ENCODE measurements around the gene TLR2.

DNA sequence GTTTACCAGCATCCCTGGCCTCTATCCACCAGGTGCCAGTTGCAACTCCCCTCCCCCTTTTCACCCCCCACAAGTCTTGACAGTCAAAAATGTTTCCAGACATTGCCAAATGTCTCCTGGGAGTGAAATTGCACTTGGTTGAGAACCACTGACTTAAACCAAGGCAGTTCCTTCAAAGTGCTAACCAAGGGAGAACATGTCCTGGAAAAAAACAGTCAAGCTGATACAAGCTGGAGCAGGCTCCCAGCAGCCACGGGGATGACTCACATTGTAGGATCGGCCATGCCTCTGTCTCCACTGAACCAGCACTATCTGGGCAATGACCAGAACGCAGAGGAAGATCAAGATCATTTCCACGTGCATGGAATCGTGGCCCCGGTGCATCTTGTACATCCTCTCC lies 64.3 kb downstream of the TLR2 start:
- TF ChIP-seq SRF (IDR thresholded peaks at IDR 0.05; ENCODE audit: low read depth in 2 of 2, low read length in 2 of 2) (no peak), SPI1 (IDR thresholded peaks at IDR 0.05; ENCODE audit: borderline replicate concordance, insufficient read depth, low read depth, low read length) (no peak), CTCF (IDR thresholded peaks at IDR 0.05 in 2 of 3, conservative IDR thresholded peaks at IDR 0.05 in 1 of 3; ENCODE audit: control insufficient read depth in 2 of 3, extremely low read depth in 1 of 3, insufficient read depth in 1 of 3, low read depth in 3 of 3, low read length in 3 of 3) (no peak), ATF3 (IDR thresholded peaks at IDR 0.05; ENCODE audit: borderline replicate concordance, extremely low read depth, low read depth, low read length) (no peak), YY1 (IDR thresholded peaks at IDR 0.05; ENCODE audit: low read depth, low read length) (no peak), EP300 (IDR thresholded peaks at IDR 0.05; ENCODE audit: borderline replicate concordance in 1 of 2, control insufficient read depth in 1 of 2, low read depth in 2 of 2, low read length in 2 of 2) (no peak), BCL3 (IDR thresholded peaks at IDR 0.05; ENCODE audit: borderline replicate concordance, insufficient read depth, low read depth, low read length, poor library complexity, severe bottlenecking) (no peak), ZNF274 (IDR thresholded peaks at IDR 0.05; ENCODE audit: insufficient read depth, insufficient read length) (no peak), MXI1 (IDR thresholded peaks at IDR 0.05; ENCODE audit: low read depth, low read length) (no peak), SMAD1 (IDR thresholded peaks at IDR 0.05; ENCODE audit: low read depth, partially characterized antibody) (no peak), MYC (IDR thresholded peaks at IDR 0.05; ENCODE audit: insufficient read depth, insufficient read length, insufficient replicate concordance, low read length, severe bottlenecking) (no peak), ZBTB11 (CRISPR knock-in tag; IDR thresholded peaks at IDR 0.05) (no peak)

Data from GM12878 (cell line).